GM12878 (cell line): ENCODE measurements around the gene SH3BP5. TPM values are rescaled to one million over a fixed set of nuclear protein-coding genes. Genes with fewer than 3 reads are reported as not detected.
A peak's percentile ranks its signal among the peaks of the same experiment; 100 is the strongest.

Experiments used
- ATAC-seq: fragments of 200-7000 bp; cut with Tn5 transposase; 3 replicates; pipeline ENCODE4 v1.9.1; 2020; ENCODE audit warnings: mild to moderate bottlenecking, moderate library complexity
- BruUV-seq: library from RNA; stranded (reverse); fragments of 400-500 nt; replicated peaks from 2 replicates; lab custom pipeline; 2021; lab: Mats Ljungman, UMichigan
- CTCF ChIA-PET: fragments of 300-600 bp; sonication (Branson Sonifier 250); formaldehyde crosslinking; extraction: SDS; loops from one replicate; lab custom pipeline; 2021; ENCODE audit warnings: inconsistent platforms; lab: Yijun Ruan, JAX
- POLR2A ChIA-PET: fragments of 350-600 bp; formaldehyde crosslinking; extraction: SDS; loops from one replicate; lab custom pipeline; 2021; ENCODE audit warnings: inconsistent platforms; lab: Charles Lee
- RAD21 ChIA-PET: fragments of 300-600 bp; sonication (Branson Sonifier 250); formaldehyde crosslinking; loops from one replicate; lab custom pipeline; 2023; ENCODE audit warnings: antibody characterized with exemption; ENCODE audit not compliant: unreplicated experiment; lab: Charles Lee
- SMC1A ChIA-PET: fragments of 300-600 bp; sonication (Branson Sonifier 250); formaldehyde crosslinking; loops from one replicate; lab custom pipeline; 2023; ENCODE audit not compliant: unreplicated experiment, uncharacterized antibody; lab: Charles Lee
- DNase-seq: peaks from one replicate; pipeline ENCODE4 v3.0.0-alpha.2; 2011; ENCODE audit warnings: low read depth, low spot score
- FAIRE-seq: peaks from 3 replicates; lab custom pipeline; 2011; peaks lifted over from hg19 to GRCh38; lab: Jason Lieb, UNC
- H2AFZ ChIP-seq: 2 replicates; pipeline ENCODE4 v1.6.0; 2011; ENCODE audit warnings: low read depth, low read length, control low read depth; ENCODE audit not compliant: control insufficient read depth
- H3K27ac ChIP-seq: 2 replicates; pipeline ENCODE4 v1.5.1; 2011; ENCODE audit warnings: control low read depth; ENCODE audit not compliant: control insufficient read depth, insufficient read depth
- H3K27me3 ChIP-seq, 2 experiments: replicated peaks in 1 of 2; 2 replicates each; pipeline versions ENCODE4 v1.6.0 to v1.6.1; 2011; ENCODE audit warnings: low read length in 1 of 2; ENCODE audit not compliant: control insufficient read depth in 2 of 2, insufficient read depth in 2 of 2
- H3K36me3 ChIP-seq, 2 experiments: 2 replicates each; pipeline ENCODE4 v1.5.1; 2011; ENCODE audit warnings: low read length in 1 of 2; ENCODE audit not compliant: control insufficient read depth in 2 of 2, insufficient read depth in 2 of 2
- H3K4me1 ChIP-seq: 2 replicates; pipeline ENCODE4 v1.6.1; 2011; ENCODE audit warnings: mild to moderate bottlenecking, low read length, moderate library complexity, mixed read lengths; ENCODE audit not compliant: control insufficient read depth, insufficient read depth
- H3K4me2 ChIP-seq: 2 replicates; pipeline ENCODE4 v1.6.0; 2011; ENCODE audit warnings: control low read depth; ENCODE audit not compliant: control insufficient read depth, insufficient read depth
- H3K4me3 ChIP-seq: fragments of 200-600 bp; sonication (generic); 2 replicates; pipeline ENCODE4 v1.5.1; 2016
- H3K79me2 ChIP-seq: 2 replicates; pipeline ENCODE4 v1.6.0; 2011; ENCODE audit warnings: low read length; ENCODE audit not compliant: control insufficient read depth, insufficient read depth
- H3K9ac ChIP-seq: 2 replicates; pipeline ENCODE4 v1.8.0; 2011; ENCODE audit warnings: low read length, control low read depth, mixed read lengths; ENCODE audit not compliant: control insufficient read depth, insufficient read depth
- H3K9me3 ChIP-seq: replicated peaks from 3 replicates; pipeline ENCODE4 v1.5.1; 2011; ENCODE audit warnings: mild to moderate bottlenecking, low read length; ENCODE audit not compliant: control insufficient read depth, insufficient read depth
- H4K20me1 ChIP-seq: 2 replicates; pipeline ENCODE4 v1.6.0; 2011; ENCODE audit not compliant: control insufficient read depth, insufficient read depth
- BCLAF1 ChIP-seq: fragments of 450-650 bp; IDR thresholded peaks from 2 replicates; pipeline ENCODE4 v1.6.1; 2017; ENCODE audit warnings: antibody characterized with exemption, mild to moderate bottlenecking, moderate library complexity
- CEBPZ ChIP-seq: fragments of 150-350 bp; IDR thresholded peaks from 2 replicates; pipeline ENCODE4 v1.6.1; 2016; ENCODE audit warnings: low read depth, low read length
- EGR1 ChIP-seq, 2 experiments: IDR thresholded peaks; 1 replicate in 1 of 2; 2 replicates in 1 of 2; pipeline ENCODE4 v1.6.1; 2011 to 2012; ENCODE audit warnings: low read depth in 2 of 2, low read length in 2 of 2, borderline replicate concordance in 1 of 2, mild to moderate bottlenecking in 1 of 2, moderate library complexity in 1 of 2
- HDGF ChIP-seq: fragments of 450-650 bp; IDR thresholded peaks from 2 replicates; pipeline ENCODE4 v1.6.1; 2016; ENCODE audit warnings: antibody characterized with exemption
- KLF5 ChIP-seq: fragments of 450-650 bp; IDR thresholded peaks from 2 replicates; pipeline ENCODE4 v1.6.1; 2014; ENCODE audit warnings: mild to moderate bottlenecking; ENCODE audit not compliant: partially characterized antibody
- MYC ChIP-seq: IDR thresholded peaks from 2 replicates; pipeline ENCODE4 v1.6.1; 2011; ENCODE audit warnings: mild to moderate bottlenecking, low read length, moderate library complexity, inconsistent platforms; ENCODE audit not compliant: insufficient read depth, insufficient replicate concordance, insufficient read length, severe bottlenecking
- NRF1 ChIP-seq: conservative IDR thresholded peaks from 2 replicates; pipeline ENCODE4 v1.6.1; 2011; ENCODE audit warnings: mild to moderate bottlenecking, low read depth, low read length, improper control_type of control experiment
- PAX5 ChIP-seq: IDR thresholded peaks from 2 replicates; pipeline ENCODE4 v1.6.1; 2011; ENCODE audit warnings: low read depth, low read length, borderline replicate concordance
- POLR2A ChIP-seq: IDR thresholded peaks from 2 replicates; pipeline ENCODE4 v1.6.1; 2011; ENCODE audit warnings: low read depth, mild to moderate bottlenecking, low read length
- POU2F2 ChIP-seq: IDR thresholded peaks from 3 replicates; pipeline ENCODE4 v1.6.1; 2011; ENCODE audit warnings: low read depth, mild to moderate bottlenecking, low read length, borderline replicate concordance
- RAD21 ChIP-seq: IDR thresholded peaks from 2 replicates; pipeline ENCODE4 v1.6.1; 2011; ENCODE audit warnings: mild to moderate bottlenecking, low read depth, low read length, moderate library complexity; ENCODE audit not compliant: insufficient read depth
- SMC3 ChIP-seq: IDR thresholded peaks from 2 replicates; pipeline ENCODE4 v1.6.1; 2011; ENCODE audit warnings: low read length, improper control_type of control experiment, borderline replicate concordance
- SREBF2 ChIP-seq: IDR thresholded peaks from 2 replicates; pipeline ENCODE4 v1.6.1; 2012; ENCODE audit warnings: mild to moderate bottlenecking, low read length
- ZNF592 ChIP-seq: fragments of 450-650 bp; IDR thresholded peaks from 2 replicates; pipeline ENCODE4 v1.6.1; 2017; ENCODE audit warnings: mild to moderate bottlenecking, moderate library complexity
- WGBS: methylation state at CpG from one replicate; pipeline ENCODE4 v1.1.6; 2016; ENCODE audit warnings: low lambda C conversion rate; ENCODE audit not compliant: insufficient replicate concordance, insufficient coverage; ENCODE audit errors: missing lambda C conversion rate; 5-methylcytosine and 5-hydroxymethylcytosine counted together
- in situ Hi-C: fragments of 300-500 bp; cut with MboI; formaldehyde crosslinking; loops from 9 replicates; pipeline ENCODE4 v1.14.3; 2018; ENCODE audit warnings: mixed read lengths
- intact Hi-C: fragments of 100-400 bp; cut with micrococcal nuclease; formaldehyde crosslinking; loops from one replicate; pipeline ENCODE4 v1.14.2; 2022; ENCODE audit not compliant: unreplicated experiment
- polyA plus RNA-seq, 11 experiments: library from polyadenylated mRNA; depleted of rRNA in 4 of 11; unstranded in 6 of 11; stranded (reverse) in 5 of 11; fragments of >200 nt; fragmentation: Nextera tagmentation in 4 of 11; fragmentation: Illumina TruSeq in 1 of 11; extraction: Ambion mirVana in 4 of 11; extraction: Trizol in 1 of 11; gene quantifications; 1 replicate in 1 of 11; 2 replicates in 10 of 11; pipeline versions ENCODE4 v1.2.1 to v1.2.3, GENCODE V29; 2011 to 2016; ENCODE audit warnings: inconsistent platforms in 2 of 11, missing spikeins in 2 of 11, low read depth in 1 of 11
- total RNA-seq, 4 experiments: library from RNA; depleted of rRNA in 3 of 4; stranded (reverse); fragments of >200 nt in 3 of 4; fragmentation: Illumina TruSeq in 1 of 4; extraction: Trizol in 1 of 4; gene quantifications; 2 replicates each; pipeline versions ENCODE4 v1.2.1 to v1.2.3, GENCODE V29; 2013 to 2021

SH3BP5 gene
- total and polyA plus RNA-seq, 10 of the 15 experiments (the other 5 are each of a cell fraction or from before 2014, with no cell fraction given), result 14.9 to 87.5 (median 43.7) TPM

GRCh38 chr3:15241341-15241740 lies 91.0 kb downstream of the SH3BP5 start:
- Histone ChIP-seq H3K27me3 (no peaks in the 10 kb centered on the region), H3K4me1 (no peaks in the 10 kb centered on the region), H2AFZ (no peak overlapping the region), H3K4me3 (no peak overlapping the region), H3K27ac (no peak overlapping the region), H3K4me2 (no peak overlapping the region), H3K79me2 (no peaks in the 10 kb centered on the region), H4K20me1 (no peaks in the 10 kb centered on the region), H3K36me3 (peaks cover 2 to 26% of the 10 kb centered on the region in 2 experiments), H3K9ac (no peak overlapping the region), H3K9me3 (no peaks in the 10 kb centered on the region)
- ChIA-PET CTCF (interaction anchor here (0.7 to 4.2 kb wide), 11 partner anchors 15 to 315 kb away, joined by 3 to 30 read pairs (median 5); no protein-coding TSS in a partner anchor), SMC1A (interaction anchor here (0.7 to 2.1 kb wide), 10 partner anchors 14 to 188 kb away, joined by 3 to 9 read pairs (median 4); no protein-coding TSS in a partner anchor), POLR2A (interaction anchor here (0.6 to 1.0 kb wide), 2 partner anchors 12 to 36 kb away, joined by 3 read pairs; partner anchors contain the start of gene CAPN7), RAD21 (interaction anchor here (1.3 to 3.2 kb wide), 3 partner anchors 138 to 317 kb away, joined by 3 to 10 read pairs (median 4); no protein-coding TSS in a partner anchor)
- WGBS, result 97% methylated on average over 1 of the region's 1 CpG
- DNase-seq (no peak), FAIRE-seq (peak; percentile 47), ATAC-seq (peak; percentile 88)
- no TSS peak for BruUV-seq
- intact Hi-C loops (loop anchor here (5.0 kb wide), 1 partner anchor 134 kb away; no protein-coding TSS in a partner anchor), in situ Hi-C loops (no loop called here)
- TF ChIP-seq NRF1, result no peak
- TF ChIP-seq CEBPZ, result no peak
- TF ChIP-seq ZNF592, result no peak
- TF ChIP-seq EGR1 (IDR thresholded peaks at IDR 0.05; ENCODE audit: borderline replicate concordance in 1 of 2, low read depth in 2 of 2, low read length in 2 of 2), result no peak
- TF ChIP-seq KLF5, result no peak
- TF ChIP-seq SREBF2, result no peak
- no peak for TF ChIP-seq POU2F2
- no peak for TF ChIP-seq MYC
- no peak for TF ChIP-seq POLR2A
- no peak for TF ChIP-seq PAX5
- peak; percentile 55 for TF ChIP-seq RAD21
- TF ChIP-seq SMC3, result peak; percentile 44; the same call in 1 of the 2 replicates
- TF ChIP-seq BCLAF1, result no peak
- no peak for TF ChIP-seq HDGF
